Right atrium auricular region (tissue), 2 donors: ENCODE results near the gene CCDC88B. TPM values are rescaled to one million over a fixed set of nuclear protein-coding genes. Genes with fewer than 3 reads are reported as not detected.

Source experiments
- DNase-seq: peaks from one replicate; pipeline ENCODE4 v3.0.0-alpha.2; 2019; ENCODE audit warnings: low spot score
- H3K27ac ChIP-seq, 2 donors: fragments of 200-600 bp; sonication (generic); 1 replicate in 1 of 2; 2 replicates in 1 of 2; pipeline ENCODE4 v1.5.1; 2016 to 2019
- H3K27me3 ChIP-seq, 2 donors: fragments of 200-600 bp; sonication (generic); one replicate each; pipeline versions ENCODE4 v1.5.1 to v1.6.0; 2017 to 2019
- H3K36me3 ChIP-seq: fragments of 200-600 bp; sonication (generic); one replicate; pipeline ENCODE4 v1.5.1; 2016
- H3K4me1 ChIP-seq, 2 donors: fragments of 200-600 bp; sonication (generic); one replicate each; pipeline versions ENCODE4 v1.5.1 to v1.6.0; 2017 to 2019
- H3K4me3 ChIP-seq, 2 donors: fragments of 200-600 bp; sonication (generic); 1 replicate in 1 of 2; 2 replicates in 1 of 2; pipeline ENCODE4 v1.5.1; 2017 to 2019; ENCODE audit warnings: mild to moderate bottlenecking in 1 of 2, moderate library complexity in 1 of 2
- H3K9me3 ChIP-seq, 2 donors: fragments of 200-600 bp; sonication (generic); one replicate each; pipeline ENCODE4 v1.5.1; 2019
- total RNA-seq, 2 donors: library from RNA; depleted of rRNA; stranded (reverse); fragments of >200 nt; gene quantifications; one replicate each; pipeline ENCODE4 v1.1.0, GENCODE V29; 2016
- TF ChIP-seq, protein P1 (sequence below), 2 donors: fragments of 200-600 bp; sonication (generic); IDR thresholded peaks; one replicate each; pipeline ENCODE4 v1.5.1; 2019; ENCODE audit warnings: antibody characterized with exemption in 2 of 2

Gene CCDC88B
- total RNA-seq, 2 donors from 2014 or later = 11.7 to 12.0 TPM

DNA sequence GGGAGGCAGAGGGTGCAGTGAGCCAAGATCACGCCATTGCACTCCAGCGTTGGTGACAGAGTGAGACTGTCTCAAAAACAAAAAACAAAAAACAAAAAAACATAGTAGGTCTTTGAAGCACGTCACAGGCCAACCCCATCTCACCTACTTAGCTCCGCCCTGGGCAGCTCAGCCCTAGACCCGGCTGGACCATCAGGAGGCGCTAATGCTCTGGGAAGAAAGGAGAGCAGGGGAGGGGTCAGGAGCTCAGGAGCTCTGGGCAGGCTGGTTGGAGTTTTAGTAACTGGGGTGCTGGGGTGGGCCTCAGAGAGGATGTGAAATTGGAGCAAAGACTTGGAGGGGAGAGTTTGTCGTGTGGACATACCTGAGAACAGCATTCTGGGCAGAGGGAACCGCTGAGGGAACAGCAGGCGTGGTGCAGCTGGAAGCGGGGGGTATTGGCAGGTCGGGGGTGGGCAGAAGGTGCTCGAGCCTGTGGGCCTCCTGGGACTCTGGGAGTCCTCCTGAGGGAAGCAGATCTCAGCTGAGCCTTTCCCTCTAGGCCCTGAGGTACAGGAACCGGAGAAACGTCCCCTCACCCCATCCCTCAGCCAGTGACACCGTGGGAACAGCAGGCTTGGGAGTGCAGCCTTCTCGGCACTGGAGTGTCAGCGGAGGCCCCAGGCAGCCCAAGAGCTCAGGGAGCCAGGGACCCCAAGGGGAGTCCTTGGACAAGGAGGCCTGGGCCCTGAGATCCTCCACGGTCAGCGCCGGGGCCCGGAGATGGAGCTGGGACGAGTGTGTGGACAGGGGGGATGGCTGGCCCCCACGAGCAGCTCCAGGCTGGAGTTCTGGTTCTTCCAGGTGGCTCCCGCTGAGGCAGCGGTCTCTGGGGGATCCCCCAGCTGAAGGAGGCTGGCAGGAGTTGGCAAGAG, 16.8 kb downstream of the CCDC88B start:
- TF ChIP-seq, protein P1, sequence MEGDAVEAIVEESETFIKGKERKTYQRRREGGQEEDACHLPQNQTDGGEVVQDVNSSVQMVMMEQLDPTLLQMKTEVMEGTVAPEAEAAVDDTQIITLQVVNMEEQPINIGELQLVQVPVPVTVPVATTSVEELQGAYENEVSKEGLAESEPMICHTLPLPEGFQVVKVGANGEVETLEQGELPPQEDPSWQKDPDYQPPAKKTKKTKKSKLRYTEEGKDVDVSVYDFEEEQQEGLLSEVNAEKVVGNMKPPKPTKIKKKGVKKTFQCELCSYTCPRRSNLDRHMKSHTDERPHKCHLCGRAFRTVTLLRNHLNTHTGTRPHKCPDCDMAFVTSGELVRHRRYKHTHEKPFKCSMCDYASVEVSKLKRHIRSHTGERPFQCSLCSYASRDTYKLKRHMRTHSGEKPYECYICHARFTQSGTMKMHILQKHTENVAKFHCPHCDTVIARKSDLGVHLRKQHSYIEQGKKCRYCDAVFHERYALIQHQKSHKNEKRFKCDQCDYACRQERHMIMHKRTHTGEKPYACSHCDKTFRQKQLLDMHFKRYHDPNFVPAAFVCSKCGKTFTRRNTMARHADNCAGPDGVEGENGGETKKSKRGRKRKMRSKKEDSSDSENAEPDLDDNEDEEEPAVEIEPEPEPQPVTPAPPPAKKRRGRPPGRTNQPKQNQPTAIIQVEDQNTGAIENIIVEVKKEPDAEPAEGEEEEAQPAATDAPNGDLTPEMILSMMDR (IDR thresholded peaks at IDR 0.05) = peak in 1 of 2 donors; percentile 21
- no peak for DNase-seq
- no peak overlapping the region for H3K4me3 ChIP-seq
- no peaks in the 10 kb centered on the region for H3K9me3 ChIP-seq
- H3K27ac ChIP-seq = peak overlapping the region in 1 of 2 donors; percentile 70
- H3K36me3 ChIP-seq = peaks cover 10% of the 10 kb centered on the region
- no peaks in the 10 kb centered on the region for H3K27me3 ChIP-seq
- peaks cover 0 to 57% of the 10 kb centered on the region in 2 donors for H3K4me1 ChIP-seq

DNA sequence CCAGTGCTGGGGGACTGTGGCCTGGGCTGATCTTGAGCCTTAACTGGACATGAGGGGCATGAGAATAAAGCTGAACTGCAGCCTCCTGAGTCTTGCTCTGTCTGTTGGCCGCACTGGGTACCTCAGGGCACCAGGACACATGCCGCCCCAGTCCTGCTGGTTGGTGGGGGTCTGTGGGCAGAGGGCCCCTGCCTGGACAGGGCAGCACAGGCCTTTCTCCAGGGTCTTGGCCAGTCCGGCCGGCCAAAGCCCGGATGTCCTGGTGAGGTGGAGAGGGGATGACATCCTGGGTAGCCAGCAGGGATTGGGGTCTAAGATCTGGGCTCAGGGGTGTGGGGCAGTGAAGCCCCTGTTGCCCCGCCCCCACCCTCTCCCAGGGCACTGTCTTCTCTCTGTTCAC, 17.4 kb downstream of the CCDC88B start:
- peak overlapping the region in 1 of 2 donors; percentile 88 for H3K27ac ChIP-seq
- DNase-seq = no peak
- no peaks in the 10 kb centered on the region for H3K9me3 ChIP-seq
- no peak overlapping the region for H3K4me3 ChIP-seq
- TF ChIP-seq, protein P1 (IDR thresholded peaks at IDR 0.05) = no peak
- H3K36me3 ChIP-seq = peaks cover 17% of the 10 kb centered on the region
- peaks cover 0 to 57% of the 10 kb centered on the region in 2 donors for H3K4me1 ChIP-seq
- no peaks in the 10 kb centered on the region for H3K27me3 ChIP-seq

DNA sequence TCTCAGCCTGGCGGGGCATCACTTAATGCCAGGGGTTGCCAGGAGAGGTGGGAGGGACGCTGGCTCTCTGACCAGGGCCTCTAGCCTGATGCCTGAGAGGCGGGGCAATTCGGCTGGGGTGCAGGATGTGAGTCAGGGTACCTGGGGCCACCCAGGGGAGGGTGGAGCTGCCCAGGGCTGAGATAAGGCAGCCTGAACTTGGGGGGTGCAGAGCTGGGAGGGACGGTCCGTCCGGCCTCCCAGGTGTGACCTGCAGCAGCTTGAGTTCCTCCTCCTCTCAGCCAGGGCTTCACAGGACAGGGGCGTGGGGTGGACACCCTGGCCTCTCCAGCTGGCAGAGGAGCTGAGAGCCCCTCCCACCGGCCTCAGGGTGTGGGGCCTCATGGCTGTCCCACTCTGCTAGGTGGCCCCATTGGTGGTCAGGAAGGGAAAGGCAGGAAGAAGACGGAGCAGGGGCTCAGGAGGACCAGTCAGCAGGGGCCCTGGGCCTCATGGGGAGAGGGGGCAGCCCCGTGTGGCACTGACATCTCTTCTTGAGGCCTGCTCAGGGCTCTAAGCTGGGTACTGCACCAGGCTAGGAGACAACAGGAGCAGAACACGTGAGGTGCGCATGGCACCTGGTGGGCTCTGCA, 18.0 kb downstream of the CCDC88B start:
- H3K27ac ChIP-seq = peak overlapping the region; percentile 88 to 95

DNA sequence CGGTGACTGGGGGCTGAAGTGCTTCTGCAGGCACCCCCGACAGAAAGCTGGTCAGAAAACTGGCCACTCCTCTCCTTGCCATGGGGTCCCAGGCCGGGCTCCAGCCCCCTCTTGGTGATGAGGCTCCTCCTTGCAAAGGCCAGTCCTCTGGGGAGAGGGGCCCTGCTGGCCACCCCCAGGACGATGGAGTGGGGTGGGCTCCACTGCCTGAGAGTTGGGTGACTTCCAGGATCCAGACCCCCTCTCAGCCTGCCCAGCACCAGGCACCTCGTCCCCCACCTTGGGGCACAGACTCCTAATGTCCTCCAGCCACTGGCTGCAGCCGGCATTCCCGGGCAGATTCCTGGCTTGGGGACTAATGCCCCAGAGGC, 18.5 kb downstream of the CCDC88B start:
- H3K27me3 ChIP-seq = no peaks in the 10 kb centered on the region
- H3K36me3 ChIP-seq = peaks cover 24% of the 10 kb centered on the region
- peaks cover 0 to 57% of the 10 kb centered on the region in 2 donors for H3K4me1 ChIP-seq
- no peak for DNase-seq
- peak overlapping the region; percentile 88 to 95 for H3K27ac ChIP-seq
- H3K4me3 ChIP-seq = peak overlapping the region; percentile 71 to 75
- no peaks in the 10 kb centered on the region for H3K9me3 ChIP-seq
- TF ChIP-seq, protein P1 (IDR thresholded peaks at IDR 0.05) = no peak

More for the DNA sequence above, 18.0 kb downstream of the CCDC88B start:
- Histone ChIP-seq H3K4me1 (peaks cover 0 to 57% of the 10 kb centered on the region in 2 donors), H3K4me3 (peak overlapping the region; percentile 71 to 75), H3K36me3 (peaks cover 22% of the 10 kb centered on the region), H3K9me3 (no peaks in the 10 kb centered on the region), H3K27me3 (no peaks in the 10 kb centered on the region)
- DNase-seq = no peak
- TF ChIP-seq, protein P1 (IDR thresholded peaks at IDR 0.05) = no peak

DNA sequence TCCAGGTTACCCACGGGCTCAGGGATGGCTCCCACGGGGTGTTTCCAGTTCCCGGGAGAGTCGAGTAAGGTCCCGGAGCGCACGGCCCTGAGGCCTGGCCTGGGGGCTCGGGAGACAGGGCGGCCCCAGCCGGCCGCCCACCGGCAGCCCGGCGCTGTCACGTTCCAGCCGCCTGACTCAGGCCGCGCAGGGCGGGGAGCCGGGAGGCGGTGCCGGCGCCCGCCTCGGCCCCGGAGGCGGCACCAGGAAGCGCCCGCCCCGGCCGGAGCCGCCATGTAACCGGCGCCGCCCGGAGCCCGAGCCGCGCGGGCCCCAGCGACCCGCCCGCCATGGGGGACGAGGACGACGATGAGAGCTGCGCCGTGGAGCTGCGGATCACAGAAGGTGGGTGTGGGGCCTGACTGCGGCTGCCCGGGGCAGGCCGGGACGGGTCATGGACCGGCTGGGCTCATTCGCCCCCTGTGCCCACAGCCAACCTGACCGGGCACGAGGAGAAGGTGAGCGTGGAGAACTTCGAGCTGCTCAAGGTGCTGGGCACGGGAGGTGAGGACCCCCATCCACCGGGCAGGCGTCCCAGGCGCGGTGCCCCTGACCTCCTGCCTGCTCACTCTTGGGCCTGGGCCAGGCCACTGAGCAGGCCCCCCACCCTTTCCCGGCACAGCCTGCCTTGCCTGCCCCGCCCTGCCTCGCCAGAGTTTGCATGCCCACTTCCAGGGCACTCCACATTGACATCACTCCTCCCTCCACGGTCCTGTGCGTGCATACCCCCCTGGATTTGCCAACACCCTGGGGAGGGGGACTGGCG, 19.1 kb downstream of the CCDC88B start, which contains the start of gene RPS6KA4:
RPS6KA4 (plus strand) TSS at position 256 of the 805 bp plus-strand sequence; CDS start at position 330, 74 bp downstream.
- H3K27ac ChIP-seq = peak within 1 kb of the TSS; percentile 88 to 95
- no peaks in the 10 kb centered on the region for H3K9me3 ChIP-seq
- no peaks in the 10 kb centered on the region for H3K27me3 ChIP-seq
- peak within 1 kb of the TSS; percentile 71 to 75 for H3K4me3 ChIP-seq
- peaks cover 24% of the 10 kb centered on the region for H3K36me3 ChIP-seq
- DNase-seq = no peak
- peaks cover 0 to 57% of the 10 kb centered on the region in 2 donors for H3K4me1 ChIP-seq
- TF ChIP-seq, protein P1 (IDR thresholded peaks at IDR 0.05) = no peak
